Epithelial cell of esophagus (primary cell): ENCODE data around the gene BRK1.
"Not testable (repeated sequence)": the region's sequence is repeated elsewhere in the genome, so short reads cannot be mapped to it uniquely, and the experiment has no call there.

Experiments used
- DNase-seq: peaks from one replicate; pipeline ENCODE4 v3.0.0; 2010; ENCODE audit warnings: low read depth
- H3K4me3 ChIP-seq: 2 replicates; pipeline ENCODE4 v1.5.1; 2011; ENCODE audit warnings: mild to moderate bottlenecking, low read length, control low read depth
- TF ChIP-seq, protein P1 (sequence below): IDR thresholded peaks from 2 replicates; pipeline ENCODE4 v1.5.1; 2011; ENCODE audit warnings: low read depth, mild to moderate bottlenecking, low read length, control low read depth, inconsistent platforms; ENCODE audit not compliant: insufficient read depth; ENCODE audit errors: missing control alignments

The BRK1 gene

DNA sequence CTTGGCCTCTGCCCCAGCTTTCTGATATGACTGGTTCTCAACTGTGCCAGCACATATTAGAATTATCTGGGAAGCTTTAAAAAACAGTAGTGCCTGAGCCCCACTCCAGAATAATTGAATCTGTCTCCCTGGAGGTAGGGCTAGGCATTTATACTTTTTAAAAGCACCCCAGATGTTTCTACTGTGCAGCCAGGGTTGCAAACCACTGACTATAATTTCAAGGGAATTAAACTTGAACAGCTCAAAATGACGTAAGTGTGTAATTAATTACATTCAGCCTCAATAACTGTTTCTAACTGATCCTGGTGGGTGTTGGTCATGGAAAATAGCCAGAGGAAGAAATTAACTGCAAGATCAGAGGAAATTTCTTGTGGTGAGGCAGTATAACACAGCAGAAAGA is 44.9 kb downstream of the BRK1 start:
- H3K4me3 ChIP-seq: no peak overlapping the region
- DNase-seq: no peak
- TF ChIP-seq, protein P1, sequence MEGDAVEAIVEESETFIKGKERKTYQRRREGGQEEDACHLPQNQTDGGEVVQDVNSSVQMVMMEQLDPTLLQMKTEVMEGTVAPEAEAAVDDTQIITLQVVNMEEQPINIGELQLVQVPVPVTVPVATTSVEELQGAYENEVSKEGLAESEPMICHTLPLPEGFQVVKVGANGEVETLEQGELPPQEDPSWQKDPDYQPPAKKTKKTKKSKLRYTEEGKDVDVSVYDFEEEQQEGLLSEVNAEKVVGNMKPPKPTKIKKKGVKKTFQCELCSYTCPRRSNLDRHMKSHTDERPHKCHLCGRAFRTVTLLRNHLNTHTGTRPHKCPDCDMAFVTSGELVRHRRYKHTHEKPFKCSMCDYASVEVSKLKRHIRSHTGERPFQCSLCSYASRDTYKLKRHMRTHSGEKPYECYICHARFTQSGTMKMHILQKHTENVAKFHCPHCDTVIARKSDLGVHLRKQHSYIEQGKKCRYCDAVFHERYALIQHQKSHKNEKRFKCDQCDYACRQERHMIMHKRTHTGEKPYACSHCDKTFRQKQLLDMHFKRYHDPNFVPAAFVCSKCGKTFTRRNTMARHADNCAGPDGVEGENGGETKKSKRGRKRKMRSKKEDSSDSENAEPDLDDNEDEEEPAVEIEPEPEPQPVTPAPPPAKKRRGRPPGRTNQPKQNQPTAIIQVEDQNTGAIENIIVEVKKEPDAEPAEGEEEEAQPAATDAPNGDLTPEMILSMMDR: no peak

DNA sequence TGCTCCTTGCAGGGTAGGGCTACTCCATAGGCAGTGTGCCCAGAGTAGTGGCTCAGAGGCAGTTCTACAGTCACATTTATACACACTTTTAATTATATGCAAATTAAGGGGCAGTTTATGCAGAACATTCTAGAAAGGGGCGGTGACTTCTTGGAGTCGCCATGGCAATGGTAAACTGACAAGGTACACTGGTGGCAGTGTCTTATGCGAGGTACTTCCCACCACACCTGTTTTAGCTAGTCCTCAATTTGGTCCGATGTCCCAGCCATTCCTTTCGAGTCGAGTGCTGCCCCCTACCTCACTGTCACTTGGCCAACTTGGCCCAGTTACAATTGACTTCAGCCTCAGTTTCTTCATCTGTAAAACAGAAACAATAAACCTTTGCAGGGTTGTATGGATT is 45.5 kb downstream of the BRK1 start:
- TF ChIP-seq, protein P1: no peak
- no peak overlapping the region for H3K4me3 ChIP-seq
- no peak for DNase-seq

DNA sequence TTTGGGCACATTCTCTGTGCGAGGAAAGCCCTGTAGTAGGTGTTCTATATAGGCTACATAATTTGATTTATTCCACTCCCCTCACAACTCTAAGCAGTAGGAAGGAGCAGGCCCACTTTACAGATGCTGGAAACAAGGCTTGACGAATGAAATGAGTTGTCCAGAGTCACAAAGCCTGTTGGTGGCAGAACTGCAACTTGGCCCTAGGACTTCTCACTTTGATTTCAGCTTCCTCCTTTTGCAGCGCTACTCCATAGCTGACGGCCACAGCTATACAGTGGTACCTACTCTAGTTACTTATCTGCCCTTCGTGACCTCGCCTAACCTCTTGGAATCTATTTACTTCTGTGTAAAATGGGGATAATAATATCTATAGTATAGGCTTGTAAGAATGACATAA is 46.7 kb downstream of the BRK1 start:
- DNase-seq: no peak
- TF ChIP-seq, protein P1: no peak
- H3K4me3 ChIP-seq: no peak overlapping the region

DNA sequence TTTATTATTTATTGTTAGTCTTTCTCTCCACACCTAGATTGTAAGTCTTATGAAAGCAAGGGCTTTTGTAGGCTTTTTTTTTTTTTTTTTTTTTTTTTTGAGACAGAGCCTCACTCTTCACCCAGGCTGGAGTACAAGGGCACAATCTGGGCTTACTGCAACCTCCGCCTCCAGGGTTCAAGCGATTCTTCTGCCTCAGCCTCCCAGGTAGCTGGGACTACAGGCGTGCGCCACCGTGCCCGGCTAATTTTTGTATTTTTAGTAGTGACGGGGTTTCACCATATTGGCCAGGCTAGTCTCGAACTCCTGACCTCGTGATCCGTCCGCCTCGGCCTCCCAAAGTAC is 48.7 kb downstream of the BRK1 start:
- peak overlapping the region; percentile 56 for H3K4me3 ChIP-seq
- DNase-seq: not testable (repeated sequence)

DNA sequence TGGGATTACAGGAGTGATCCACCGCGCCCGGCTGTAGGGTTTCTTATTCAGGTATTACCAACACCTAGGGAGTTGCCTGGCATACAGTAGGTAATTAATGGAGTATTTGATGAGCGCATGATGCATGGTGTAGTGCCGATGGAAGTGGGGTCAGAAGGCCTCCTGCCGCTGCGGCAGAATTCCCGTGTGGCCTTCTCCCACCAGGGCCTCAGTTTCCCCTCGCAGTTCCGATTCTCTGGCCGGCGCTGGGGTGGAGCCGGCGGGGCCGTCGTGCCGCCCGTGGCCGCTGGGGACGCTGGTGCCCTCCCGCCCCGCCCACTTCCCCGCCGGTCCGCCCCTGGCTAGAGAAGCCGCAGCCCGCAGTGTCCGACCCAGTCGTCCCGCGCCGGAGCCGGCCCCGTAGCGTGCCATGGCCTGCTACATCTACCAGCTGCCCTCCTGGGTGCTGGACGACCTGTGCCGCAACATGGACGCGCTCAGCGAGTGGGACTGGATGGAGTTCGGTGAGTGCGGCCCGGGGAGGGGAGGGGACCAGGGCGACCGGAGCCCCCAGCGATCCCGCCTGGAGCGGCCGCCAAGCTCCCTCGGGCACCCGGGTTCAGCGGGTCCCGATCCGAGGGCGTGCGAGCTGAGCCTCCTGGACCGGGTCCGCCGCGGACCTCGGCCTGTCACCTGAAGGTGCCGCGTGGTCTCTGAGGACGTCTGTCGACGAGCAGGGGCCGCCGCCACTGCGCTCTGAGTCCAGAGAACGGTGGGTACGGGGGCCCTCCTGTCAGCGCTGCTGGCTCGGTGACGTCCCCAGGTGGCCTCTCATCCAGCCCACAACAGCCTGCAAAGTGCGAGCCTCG is 49.3 kb downstream of the BRK1 start, which contains the start of gene IRAK2:
Gene IRAK2 (plus strand): TSS at position 374 of the 848 bp plus-strand sequence. CDS start 36 bp downstream, at position 410.
- TF ChIP-seq, protein P1: peak; percentile 37
- peak; percentile 66 for DNase-seq
- H3K4me3 ChIP-seq: peak within 1 kb of the TSS; percentile 56

DNA sequence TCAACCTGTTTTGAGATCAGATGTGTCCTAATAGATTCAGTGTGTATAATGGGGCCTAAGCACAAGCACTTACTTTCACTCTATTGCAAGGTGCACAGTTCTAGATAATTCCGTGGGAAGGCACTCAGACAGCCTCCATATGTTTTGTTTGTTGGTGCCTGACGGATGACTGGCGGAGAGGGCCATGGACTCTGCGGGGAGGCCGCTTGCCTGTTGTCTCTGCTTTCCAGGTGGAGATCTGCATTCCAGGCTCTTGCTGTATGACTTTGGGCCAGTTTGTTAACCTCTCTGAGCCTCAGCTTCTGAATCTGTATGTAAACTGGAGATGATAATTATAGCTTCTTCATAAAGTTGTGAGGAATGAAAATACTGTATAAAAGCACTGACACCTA is 50.7 kb downstream of the BRK1 start:
- TF ChIP-seq, protein P1: no peak
- no peak overlapping the region for H3K4me3 ChIP-seq

DNA sequence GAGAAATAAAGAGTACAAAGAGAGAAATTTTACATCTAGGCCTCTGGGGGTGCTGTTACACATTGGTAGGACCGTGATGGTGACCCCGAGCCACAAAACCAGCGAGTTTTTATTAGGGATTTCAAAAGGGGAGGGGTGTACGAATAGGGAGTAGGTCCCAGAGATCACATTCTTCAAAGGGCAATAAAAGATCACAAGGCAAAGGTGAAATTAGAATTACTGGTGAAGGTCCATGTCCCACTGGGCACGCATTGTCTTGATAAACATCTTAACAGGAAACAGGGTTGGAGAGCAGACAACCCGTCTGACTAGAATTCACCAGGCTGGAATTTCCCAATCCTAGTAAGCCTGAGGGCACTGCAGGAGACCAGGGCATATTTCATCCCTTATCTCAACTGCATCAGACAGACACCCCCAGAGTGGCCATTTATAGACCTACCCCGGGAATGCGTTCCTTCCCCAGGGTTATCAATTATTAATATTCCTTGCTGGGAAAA is 53.6 kb downstream of the BRK1 start:
- TF ChIP-seq, protein P1: no peak
- H3K4me3 ChIP-seq: no peak overlapping the region
- DNase-seq: peak; percentile 64

More for the DNA sequence above, 50.7 kb downstream of the BRK1 start:
- DNase-seq: no peak
